Parathyroid adenoma (tissue), 2 donors: ENCODE results near the gene RCBTB2.

Experiments used
- H2AFZ ChIP-seq: fragments of 300-600 bp; sonication (generic); one replicate; pipeline ENCODE4 v1.7.0; 2017; ENCODE audit warnings: antibody characterized with exemption, mild to moderate bottlenecking
- H3K27ac ChIP-seq: fragments of 300-600 bp; sonication (generic); one replicate; pipeline ENCODE4 v1.7.0; 2017
- H3K27me3 ChIP-seq: fragments of 300-600 bp; sonication (generic); one replicate; pipeline ENCODE4 v1.7.0; 2017; ENCODE audit warnings: low read length; ENCODE audit not compliant: control insufficient read depth, insufficient read depth
- H3K36me3 ChIP-seq: fragments of 300-600 bp; sonication (generic); one replicate; pipeline ENCODE4 v1.7.0; 2017; ENCODE audit warnings: low read length; ENCODE audit not compliant: control insufficient read depth, insufficient read depth
- H3K4me1 ChIP-seq: fragments of 300-600 bp; sonication (generic); one replicate; pipeline ENCODE4 v1.7.0; 2017; ENCODE audit warnings: control low read depth
- H3K4me2 ChIP-seq: fragments of 300-600 bp; sonication (generic); one replicate; pipeline ENCODE4 v1.7.0; 2017; ENCODE audit warnings: low read length
- H3K4me3 ChIP-seq: fragments of 300-600 bp; sonication (generic); one replicate; pipeline ENCODE4 v1.7.0; 2017; ENCODE audit warnings: low read depth, low read length
- H3K79me2 ChIP-seq: fragments of 300-600 bp; sonication (generic); one replicate; pipeline ENCODE4 v1.7.0; 2017; ENCODE audit warnings: control low read depth
- H3K9ac ChIP-seq: fragments of 300-600 bp; sonication (generic); one replicate; pipeline ENCODE4 v1.7.0; 2017; ENCODE audit warnings: mild to moderate bottlenecking
- H3K9me3 ChIP-seq: fragments of 300-600 bp; sonication (generic); one replicate; pipeline ENCODE4 v1.7.0; 2017; ENCODE audit warnings: low read length; ENCODE audit not compliant: control insufficient read depth
- CTCF ChIP-seq: fragments of 300-600 bp; sonication (generic); IDR thresholded peaks from one replicate; pipeline ENCODE4 v1.7.0; 2017; ENCODE audit warnings: antibody characterized with exemption, mild to moderate bottlenecking
- donor health status: primary hyperparathyroidism.

Gene RCBTB2

GRCh38 chr13:48448959-48449614, 83.8 kb downstream of the RCBTB2 start:
- Histone ChIP-seq H3K79me2 (no peaks in the 10 kb centered on the region), H2AFZ (no peak overlapping the region), H3K4me1 (no peaks in the 10 kb centered on the region), H3K27ac (no peak overlapping the region), H3K9me3 (no peaks in the 10 kb centered on the region), H3K4me3 (no peak overlapping the region), H3K27me3 (no peaks in the 10 kb centered on the region), H3K9ac (no peak overlapping the region), H3K36me3 (no peaks in the 10 kb centered on the region), H3K4me2 (no peak overlapping the region)
- TF ChIP-seq CTCF = no peak

GRCh38 chr13:48448285-48448958, 84.5 kb downstream of the RCBTB2 start:
- Histone ChIP-seq H3K27ac (peak overlapping the region; percentile 2), H3K4me1 (no peaks in the 10 kb centered on the region), H3K79me2 (no peaks in the 10 kb centered on the region), H3K9ac (no peak overlapping the region), H3K27me3 (no peaks in the 10 kb centered on the region), H3K36me3 (no peaks in the 10 kb centered on the region), H3K9me3 (no peaks in the 10 kb centered on the region), H2AFZ (no peak overlapping the region), H3K4me2 (no peak overlapping the region), H3K4me3 (no peak overlapping the region)
- no peak for TF ChIP-seq CTCF

GRCh38 chr13:48446464-48446863, 86.4 kb downstream of the RCBTB2 start:
- no peaks in the 10 kb centered on the region for H3K4me1 ChIP-seq
- H3K4me3 ChIP-seq = no peak overlapping the region
- H3K36me3 ChIP-seq = no peaks in the 10 kb centered on the region
- no peaks in the 10 kb centered on the region for H3K79me2 ChIP-seq
- no peak for TF ChIP-seq CTCF
- H2AFZ ChIP-seq = no peak overlapping the region
- H3K27ac ChIP-seq = no peak overlapping the region
- no peaks in the 10 kb centered on the region for H3K27me3 ChIP-seq
- no peak overlapping the region for H3K9ac ChIP-seq
- no peak overlapping the region for H3K4me2 ChIP-seq
- H3K9me3 ChIP-seq = no peaks in the 10 kb centered on the region

GRCh38 chr13:48443442-48444208, 89.3 kb downstream of the RCBTB2 start:
- H3K36me3 ChIP-seq = no peaks in the 10 kb centered on the region
- H3K9ac ChIP-seq = no peak overlapping the region
- no peaks in the 10 kb centered on the region for H3K79me2 ChIP-seq
- no peaks in the 10 kb centered on the region for H3K4me1 ChIP-seq
- H3K4me2 ChIP-seq = no peak overlapping the region
- no peak overlapping the region for H3K4me3 ChIP-seq
- no peak overlapping the region for H3K27ac ChIP-seq
- no peak overlapping the region for H2AFZ ChIP-seq
- no peaks in the 10 kb centered on the region for H3K9me3 ChIP-seq
- no peak for TF ChIP-seq CTCF
- no peaks in the 10 kb centered on the region for H3K27me3 ChIP-seq
